Fibroblast of pulmonary artery (primary cell): ENCODE data around the gene FMN2.

Experiments
- DNase-seq: peaks from one replicate; pipeline ENCODE4 v3.0.0-alpha.2; 2010; ENCODE audit warnings: low read depth
- H3K4me3 ChIP-seq: replicated peaks from 2 replicates; pipeline ENCODE4 v1.5.1; 2011; ENCODE audit warnings: low read depth, mild to moderate bottlenecking, control low read depth, low read length, moderate library complexity
- CTCF ChIP-seq: IDR thresholded peaks from 2 replicates; pipeline ENCODE4 v1.5.1; 2011; ENCODE audit warnings: mild to moderate bottlenecking, control low read depth, low read length, inconsistent platforms; ENCODE audit errors: missing control alignments

The FMN2 gene

DNA sequence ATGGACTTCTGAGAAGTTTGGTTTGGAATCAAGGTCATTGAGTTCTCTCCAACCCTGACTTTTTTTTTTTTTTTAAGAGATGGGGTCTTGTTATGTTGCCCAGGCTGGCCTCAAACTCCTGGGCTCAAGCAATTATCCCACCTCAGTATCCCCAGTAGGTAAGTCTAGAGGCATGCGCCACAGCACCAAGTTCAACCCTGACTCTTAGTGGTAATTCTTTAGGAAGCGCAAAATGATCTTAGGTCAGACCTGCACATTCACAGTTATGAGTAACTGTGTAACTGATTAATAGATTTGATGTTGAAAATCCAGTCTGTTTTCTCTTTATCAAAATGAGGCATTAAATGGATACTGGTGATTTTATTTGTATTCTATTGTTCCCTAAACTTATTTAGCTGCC, 424.4 kb downstream of the FMN2 start:
- no peak for DNase-seq
- H3K4me3 ChIP-seq, result no peak overlapping the region
- no peak for TF ChIP-seq CTCF

DNA sequence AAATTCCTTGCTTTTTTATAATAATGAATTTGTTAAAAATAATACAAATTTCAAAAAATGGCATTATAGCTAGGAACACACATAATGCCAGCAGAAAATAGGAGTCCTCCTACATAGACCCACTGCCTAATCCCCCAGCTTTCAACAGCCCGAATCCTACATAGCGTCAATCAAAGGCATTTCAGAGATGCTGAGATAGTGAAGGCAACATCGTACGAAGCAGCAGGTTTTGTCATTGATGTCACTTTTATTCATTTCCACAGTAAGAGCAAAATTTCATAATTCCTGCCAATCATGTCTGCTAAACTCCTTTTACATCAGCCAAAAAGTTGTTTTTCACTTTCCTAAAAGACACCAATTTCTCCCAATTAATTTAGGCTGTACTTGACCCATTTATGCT, 426.2 kb downstream of the FMN2 start:
- no peak for DNase-seq
- no peak for TF ChIP-seq CTCF
- no peak overlapping the region for H3K4me3 ChIP-seq

DNA sequence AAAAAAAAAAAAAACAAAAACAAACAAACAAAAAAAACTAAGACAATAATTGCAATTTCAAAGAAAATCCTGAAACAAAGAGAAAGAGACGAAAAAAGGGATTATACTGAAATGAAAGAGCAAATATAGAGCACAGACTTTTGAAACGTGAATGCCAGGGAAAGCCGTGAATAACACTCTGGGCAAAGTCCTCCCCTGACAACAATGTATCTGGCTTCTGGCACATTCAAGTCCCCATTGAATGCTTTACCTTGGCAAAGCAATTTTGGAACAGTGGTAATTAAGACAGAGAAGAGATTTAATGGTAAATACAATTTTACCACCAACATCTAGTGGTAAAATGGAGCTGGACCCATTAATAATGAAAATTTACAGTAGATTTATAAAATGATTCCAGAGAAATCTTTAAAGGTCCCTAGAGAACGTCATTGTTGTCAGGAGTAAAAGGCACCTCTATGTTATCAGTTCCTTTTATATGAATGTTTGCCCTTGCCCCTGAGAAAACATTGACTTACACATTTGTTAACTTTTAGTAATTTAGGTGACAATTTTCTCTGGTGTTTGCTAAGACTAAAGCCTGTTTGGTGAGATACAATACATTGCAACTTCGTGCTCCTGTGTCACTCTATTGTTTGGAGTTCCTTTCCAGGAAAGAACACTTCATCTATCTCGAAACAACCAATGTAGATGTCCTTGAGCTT, 430.6 kb downstream of the FMN2 start:
- no peak for DNase-seq
- TF ChIP-seq CTCF, result no peak

GRCh38 chr1:240524356-240525069, 432.8 kb downstream of the FMN2 start:
- H3K4me3 ChIP-seq, result no peak overlapping the region
- no peak for DNase-seq
- TF ChIP-seq CTCF, result no peak

More for the DNA sequence above, 430.6 kb downstream of the FMN2 start:
- no peak overlapping the region for H3K4me3 ChIP-seq
